HG02884 (cell line): ENCODE measurements around the gene LRRC36.

Experiments
- ATAC-seq: cut with Tn5 transposase; IDR thresholded peaks from one replicate; pipeline ENCODE4 v1.9.1; 2021; ENCODE audit warnings: mild to moderate bottlenecking, moderate library complexity; ENCODE audit not compliant: unreplicated experiment

The LRRC36 gene

GRCh38 chr16:67419931-67420330 lies 93.3 kb downstream of the LRRC36 start:
- ATAC-seq, result no peak

- ATAC-seq, result no peak
Observed at GRCh38 chr16:67421030-67421429, 94.4 kb downstream of the LRRC36 start.

GRCh38 chr16:67423015-67423414 lies 96.4 kb downstream of the LRRC36 start:
- no peak for ATAC-seq

GRCh38 chr16:67423611-67424260 lies 97.1 kb downstream of the LRRC36 start:
- no peak for ATAC-seq

- ATAC-seq, result no peak
Observed at GRCh38 chr16:67424261-67424615, 97.6 kb downstream of the LRRC36 start.

- ATAC-seq, result no peak
Observed at GRCh38 chr16:67425061-67425460, 98.4 kb downstream of the LRRC36 start.

GRCh38 chr16:67425580-67425979 lies 99.0 kb downstream of the LRRC36 start:
- no peak for ATAC-seq

GRCh38 chr16:67426022-67426421 lies 99.4 kb downstream of the LRRC36 start:
- no peak for ATAC-seq

- no peak for ATAC-seq
Observed at GRCh38 chr16:67426950-67427349, 100.3 kb downstream of the LRRC36 start.

- no peak for ATAC-seq
Observed at GRCh38 chr16:67428146-67428731, 101.6 kb downstream of the LRRC36 start.

GRCh38 chr16:67429053-67429798 lies 102.6 kb downstream of the LRRC36 start:
- no peak for ATAC-seq

GRCh38 chr16:67429799-67430503 lies 103.3 kb downstream of the LRRC36 start:
- no peak for ATAC-seq

- ATAC-seq, result no peak
Observed at GRCh38 chr16:67430504-67430976, 103.9 kb downstream of the LRRC36 start.

- no peak for ATAC-seq
Observed at GRCh38 chr16:67430977-67431774, 104.6 kb downstream of the LRRC36 start, which contains the start of gene HSD11B2. HSD11B2 (plus strand) TSS chr16:67431121; CDS start chr16:67431249, 128 bp downstream.

- ATAC-seq, result no peak
Observed at GRCh38 chr16:67431775-67432505, 105.3 kb downstream of the LRRC36 start.

GRCh38 chr16:67432506-67432890 lies 105.9 kb downstream of the LRRC36 start:
- ATAC-seq, result no peak

- ATAC-seq, result no peak
Observed at GRCh38 chr16:67433131-67433719, 106.6 kb downstream of the LRRC36 start.
